GM18517 (cell line): ENCODE data around the gene APOH.

Experiments used
- ATAC-seq: cut with Tn5 transposase; IDR thresholded peaks from one replicate; pipeline ENCODE4 v1.9.1; 2021; ENCODE audit warnings: mild to moderate bottlenecking, moderate library complexity; ENCODE audit not compliant: unreplicated experiment

The APOH gene

DNA sequence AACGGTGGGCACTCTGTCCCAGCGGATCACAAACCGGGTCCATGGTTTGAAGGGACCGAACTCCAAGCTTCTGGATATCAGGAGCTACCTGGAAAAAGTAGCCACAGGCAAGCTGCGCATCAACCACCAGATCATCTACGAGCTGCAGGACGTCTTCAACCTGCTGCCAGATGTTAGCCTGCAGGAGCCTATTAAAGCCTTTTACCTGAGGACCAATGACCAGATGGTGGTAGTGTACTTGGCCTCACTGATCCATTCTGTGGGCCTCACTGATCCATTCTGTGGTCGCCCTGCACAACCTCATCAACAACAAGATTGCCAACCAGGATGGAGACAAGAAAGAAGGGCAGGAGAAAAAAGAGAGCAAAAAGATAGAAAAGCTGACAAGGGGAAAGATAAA, 31.0 kb downstream of the APOH start:
- ATAC-seq = no peak

DNA sequence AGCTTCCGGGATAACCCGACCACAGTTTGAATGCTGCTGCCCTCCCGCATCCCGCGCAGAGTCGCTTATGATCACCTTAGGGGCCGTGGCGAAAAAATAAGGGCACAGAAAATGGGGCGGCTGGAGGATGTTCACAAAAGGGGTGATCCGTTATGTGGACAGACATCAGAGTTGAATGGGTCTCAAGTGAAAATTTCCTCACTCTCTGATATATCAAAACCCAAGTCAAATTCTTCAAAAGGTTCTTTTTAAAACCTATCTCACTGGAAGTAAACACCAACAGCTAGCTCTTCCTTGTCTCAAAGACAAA, 36.9 kb downstream of the APOH start:
- ATAC-seq = no peak

DNA sequence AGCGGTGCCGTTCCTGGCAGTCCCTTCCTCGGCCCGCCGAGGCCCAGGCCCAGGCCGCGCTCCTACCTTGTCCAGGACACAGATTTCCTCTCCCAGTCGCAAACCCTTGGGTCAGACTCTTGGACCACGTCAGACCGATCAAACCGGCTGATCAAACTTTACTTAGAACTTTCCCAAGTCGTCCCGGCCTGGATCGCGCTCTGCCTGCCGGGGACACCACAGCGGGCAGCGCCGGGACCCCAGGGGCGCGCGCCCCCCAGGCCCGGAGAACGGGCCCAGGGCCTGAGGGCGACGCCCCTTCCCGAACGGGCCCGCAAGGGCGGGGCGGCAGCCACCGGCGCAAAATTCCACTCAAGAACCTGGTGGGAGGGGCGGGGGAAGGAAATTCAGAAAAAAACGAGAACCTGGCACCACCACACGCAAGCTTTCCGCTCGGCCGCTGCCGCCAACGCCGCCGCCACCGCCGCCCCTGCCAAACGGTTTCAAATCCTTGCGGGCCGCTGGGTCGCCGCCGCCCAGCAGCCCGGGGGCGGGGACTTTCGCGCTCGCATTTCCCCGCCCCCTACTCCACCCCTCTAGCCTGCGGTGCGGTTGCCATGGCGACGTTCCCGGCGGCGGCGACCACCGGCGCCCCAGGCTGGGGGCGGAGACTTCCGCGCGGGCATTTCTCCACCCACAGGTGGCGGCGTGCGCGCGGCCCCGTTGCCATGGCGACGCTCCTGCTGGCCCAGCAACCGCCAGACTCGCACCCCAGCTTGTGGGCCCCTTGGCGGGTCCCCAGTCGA, 37.4 kb downstream of the APOH start, which contains the start of gene CEP112:
Gene CEP112, minus strand, starts transcription at position 541 of the 785 bp plus-strand sequence.
- ATAC-seq = no peak

DNA sequence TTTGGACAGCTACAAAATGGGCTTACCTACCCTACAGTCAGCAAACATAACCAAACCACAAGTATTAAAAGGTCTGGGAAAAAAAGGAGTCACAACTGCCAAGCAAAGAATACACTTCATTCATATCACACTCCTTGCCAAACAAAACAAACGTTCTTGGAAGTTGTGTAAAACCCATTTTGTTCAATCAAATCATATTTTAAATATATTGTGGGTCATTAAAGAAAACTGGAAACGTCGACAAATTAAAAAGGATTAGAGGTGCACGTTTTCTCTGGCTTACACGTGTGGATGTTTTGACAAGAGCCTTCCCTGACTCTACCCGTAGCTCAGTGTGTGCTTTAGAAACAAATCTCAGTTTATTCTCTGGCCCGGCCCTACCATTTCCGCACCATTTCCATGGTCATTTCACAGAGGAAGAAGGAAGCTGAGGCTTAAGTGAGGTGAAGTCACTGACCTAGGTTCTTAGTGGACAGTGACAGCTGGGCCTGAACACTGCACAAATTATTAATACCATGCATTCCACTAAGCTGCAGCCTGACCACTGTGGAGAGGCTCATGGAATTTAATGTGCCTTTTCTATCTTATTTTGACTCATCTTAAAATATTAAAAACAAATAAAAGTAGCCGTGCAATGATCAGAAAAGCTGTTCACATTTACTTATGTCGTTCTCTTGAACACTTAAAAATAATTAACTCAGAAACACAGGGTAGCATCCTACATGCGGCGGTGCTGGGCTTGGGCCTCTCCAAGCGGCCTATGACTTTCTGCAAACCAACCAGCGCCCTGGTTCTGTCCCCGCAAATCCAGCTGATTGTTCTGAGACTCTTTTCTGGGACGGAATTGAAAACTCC, 38.2 kb downstream of the APOH start:
- no peak for ATAC-seq

DNA sequence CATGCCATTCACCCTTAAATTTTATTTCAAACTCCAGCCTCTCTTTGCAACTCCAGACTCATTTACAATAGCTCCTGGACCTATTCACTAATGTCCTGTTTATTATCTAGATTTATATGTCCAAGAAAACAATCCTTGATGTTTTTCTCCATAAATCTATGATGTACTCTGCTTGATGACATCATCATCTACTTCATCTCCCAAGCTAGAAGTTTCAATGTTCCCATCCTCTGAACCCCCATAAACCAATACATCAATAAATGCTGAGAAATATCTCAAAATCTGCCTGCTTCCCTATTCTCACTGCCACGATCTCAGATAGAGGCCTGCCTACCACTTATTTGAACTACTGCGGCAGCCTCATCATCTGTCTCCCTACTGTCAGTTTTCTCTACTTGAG, 41.5 kb downstream of the APOH start:
- no peak for ATAC-seq

DNA sequence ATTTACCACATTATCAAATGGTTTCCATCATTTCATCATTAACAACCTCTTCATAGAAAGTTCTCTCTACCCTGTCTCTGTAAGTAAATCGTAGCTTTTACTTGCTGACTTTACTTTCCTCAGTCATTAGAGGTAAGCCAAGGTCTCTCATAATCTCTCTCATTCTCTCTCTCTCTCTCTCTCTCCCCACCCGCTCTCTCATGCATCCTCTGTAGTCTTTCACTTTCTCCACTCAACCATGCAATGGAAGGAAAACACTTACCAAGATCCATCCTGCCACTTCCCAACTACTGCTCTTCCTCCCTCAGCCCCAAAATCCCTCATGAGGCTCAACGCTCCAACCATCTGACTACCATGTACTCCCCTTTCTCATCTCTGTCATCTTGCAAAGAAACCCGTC, 43.4 kb downstream of the APOH start:
- no peak for ATAC-seq

DNA sequence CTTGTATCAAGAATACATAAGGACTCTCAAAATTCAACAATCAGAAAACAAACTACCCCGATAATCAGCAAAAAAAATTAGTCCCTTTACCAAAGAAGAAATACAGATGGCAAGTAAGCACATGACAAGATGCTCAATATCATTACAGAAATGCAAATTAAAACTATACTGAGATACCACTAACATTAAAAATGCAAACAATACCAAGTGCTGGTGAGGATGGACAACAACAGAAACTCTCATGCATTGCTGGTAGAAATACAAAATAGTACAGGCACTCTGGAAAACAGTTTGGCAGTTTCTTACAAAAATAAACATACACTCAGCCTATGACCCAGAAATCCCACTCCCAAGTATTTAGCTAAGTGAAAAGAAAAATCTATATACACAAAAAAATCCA, 44.8 kb downstream of the APOH start:
- ATAC-seq = no peak

DNA sequence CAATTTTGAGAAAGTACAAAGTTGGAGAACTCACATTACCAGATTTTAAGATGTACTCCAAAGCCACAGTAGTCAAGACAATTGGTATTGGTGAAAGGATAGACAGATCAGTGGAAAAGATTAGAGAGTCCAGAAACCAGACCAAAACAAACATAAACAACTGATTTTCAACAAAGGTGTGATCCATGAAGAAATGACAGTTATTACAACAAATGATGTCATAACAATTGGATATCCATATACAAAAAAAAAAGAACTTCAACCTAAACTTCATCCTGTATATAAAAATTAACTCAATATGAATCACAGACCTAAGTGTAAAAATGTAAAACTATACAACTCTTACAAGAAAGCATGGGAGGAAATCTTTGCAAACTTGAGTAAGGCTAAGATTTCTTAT, 45.7 kb downstream of the APOH start:
- ATAC-seq = no peak

DNA sequence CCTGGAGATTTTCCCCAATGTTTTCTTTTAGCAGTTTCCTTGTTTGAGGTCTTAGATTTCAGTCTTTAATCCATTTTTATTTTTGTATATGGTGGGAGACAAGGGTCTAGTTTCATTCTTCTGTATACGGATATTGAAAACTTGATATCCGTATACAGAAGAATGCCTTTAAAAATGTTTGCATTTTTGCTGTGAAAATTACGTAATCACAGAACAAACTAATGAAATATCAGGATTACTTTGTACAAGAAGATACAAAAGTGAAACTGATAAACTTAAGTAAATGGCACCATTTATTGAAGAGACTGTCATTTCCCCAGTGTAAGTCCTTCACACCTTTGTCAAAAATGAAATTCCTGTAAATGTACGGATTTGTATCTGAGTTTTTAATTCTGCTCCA, 50.6 kb downstream of the APOH start:
- no peak for ATAC-seq

DNA sequence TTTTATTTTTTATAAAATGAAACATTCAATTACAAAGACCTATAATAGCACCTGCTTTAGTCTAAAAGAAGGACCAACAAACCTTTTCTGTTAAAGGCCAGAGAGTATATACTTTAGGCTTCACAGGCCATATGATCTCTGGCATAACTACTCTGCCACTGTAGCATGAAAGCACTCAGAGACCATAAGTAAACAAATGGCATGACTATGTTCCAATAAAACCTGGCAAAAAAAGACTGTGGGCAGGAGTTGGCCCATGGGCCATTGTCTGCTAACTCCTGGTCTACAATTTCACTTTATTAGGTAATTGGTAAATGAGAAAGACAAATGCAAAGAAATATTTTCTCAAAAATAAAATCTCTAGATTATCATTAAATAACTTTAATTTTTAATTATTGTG, 52.2 kb downstream of the APOH start:
- no peak for ATAC-seq

DNA sequence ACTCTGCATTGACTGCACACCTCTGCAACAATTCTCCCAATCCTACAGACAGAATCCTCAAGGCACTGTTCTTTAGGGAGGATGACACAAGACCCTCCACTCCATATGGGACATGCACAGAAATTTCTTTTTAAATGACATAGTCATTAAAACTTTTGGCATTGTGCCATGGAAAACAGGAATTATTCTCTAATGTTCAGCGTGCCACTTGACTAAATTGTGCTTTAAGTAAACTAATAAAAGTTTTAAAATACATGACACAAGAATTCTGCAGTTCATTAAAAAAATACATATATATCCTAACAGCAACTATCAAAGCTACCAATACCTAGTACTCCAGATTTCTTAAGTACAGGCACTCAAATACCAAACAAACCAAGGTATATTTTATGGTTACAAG, 53.3 kb downstream of the APOH start:
- ATAC-seq = no peak

DNA sequence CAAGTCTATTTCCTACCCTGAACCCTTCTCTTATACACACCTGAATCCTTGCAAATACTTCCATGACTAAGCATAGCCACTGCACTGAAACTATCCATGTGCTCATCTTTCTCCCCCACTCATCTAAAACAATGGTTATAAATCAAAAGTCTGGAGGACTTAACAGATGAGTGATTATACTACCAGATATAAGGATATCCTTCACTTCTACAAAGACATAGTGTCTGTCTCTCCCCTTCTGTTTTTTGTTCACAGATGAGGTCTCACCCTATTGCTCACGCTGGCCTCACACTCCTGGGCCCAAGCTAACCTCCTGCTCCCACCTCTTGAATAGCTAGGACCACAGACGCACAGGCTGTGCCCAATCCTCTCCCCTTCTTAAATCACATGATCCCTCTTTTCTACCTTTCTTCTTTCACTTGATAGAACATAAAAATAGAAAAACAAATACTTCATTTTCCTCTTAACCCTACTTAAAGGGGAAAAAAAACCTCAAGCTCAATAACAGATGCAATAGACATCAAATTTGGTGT, 56.5 kb downstream of the APOH start:
- ATAC-seq = no peak

DNA sequence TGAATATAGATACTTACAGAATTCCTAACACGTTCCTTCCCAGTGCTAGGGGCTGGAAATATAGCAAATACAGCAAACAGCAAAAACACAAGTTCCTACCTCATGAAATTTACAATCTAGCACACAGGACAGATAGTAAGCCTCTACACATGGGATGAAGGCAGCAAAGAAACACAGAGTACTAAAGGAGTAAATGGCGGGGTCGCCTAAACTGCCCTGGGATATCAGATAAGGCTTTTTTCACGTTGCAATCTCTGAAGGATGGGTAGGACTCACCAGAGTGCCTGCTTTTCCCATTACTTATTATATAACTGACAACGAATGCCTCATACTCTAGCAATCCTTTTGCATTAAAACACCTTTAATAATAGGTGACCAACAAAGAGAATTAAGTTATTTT, 57.1 kb downstream of the APOH start:
- no peak for ATAC-seq

DNA sequence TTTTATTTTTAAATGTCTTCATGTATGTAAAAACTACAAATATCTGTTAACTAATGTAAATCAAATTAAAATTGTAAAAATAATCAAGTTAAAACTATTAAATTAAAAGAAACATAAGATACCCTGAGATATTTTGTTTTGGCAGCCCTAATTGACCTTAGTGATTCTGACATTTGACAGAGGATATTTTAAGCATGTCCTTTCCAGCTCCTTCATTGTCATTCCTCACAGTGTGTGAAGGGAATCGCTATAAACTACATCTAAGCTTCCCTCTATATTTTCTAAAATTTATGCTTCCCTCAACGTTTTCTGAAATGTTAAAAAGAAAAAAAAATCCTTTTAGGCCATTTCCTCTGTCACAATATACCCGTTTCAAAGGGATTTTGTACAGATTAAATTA, 57.5 kb downstream of the APOH start:
- ATAC-seq = no peak

DNA sequence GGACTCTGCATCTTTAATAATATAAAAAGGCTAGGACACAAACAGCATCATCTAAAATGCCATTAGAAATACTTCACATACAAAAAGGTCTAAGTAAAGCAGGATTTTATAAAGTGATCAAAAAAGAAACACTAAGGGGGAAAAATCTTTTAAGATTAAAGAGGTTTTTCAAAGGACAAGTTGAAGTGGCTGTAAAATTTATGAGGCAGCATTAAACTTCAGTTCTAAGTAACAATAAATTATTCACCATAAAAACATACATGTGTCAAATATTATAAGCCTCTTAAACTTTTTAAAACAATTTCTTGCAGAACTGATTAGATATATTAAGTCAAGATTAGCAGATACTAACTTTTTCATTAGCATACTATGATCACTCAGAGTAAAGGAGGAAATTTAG, 58.0 kb downstream of the APOH start:
- ATAC-seq = no peak

DNA sequence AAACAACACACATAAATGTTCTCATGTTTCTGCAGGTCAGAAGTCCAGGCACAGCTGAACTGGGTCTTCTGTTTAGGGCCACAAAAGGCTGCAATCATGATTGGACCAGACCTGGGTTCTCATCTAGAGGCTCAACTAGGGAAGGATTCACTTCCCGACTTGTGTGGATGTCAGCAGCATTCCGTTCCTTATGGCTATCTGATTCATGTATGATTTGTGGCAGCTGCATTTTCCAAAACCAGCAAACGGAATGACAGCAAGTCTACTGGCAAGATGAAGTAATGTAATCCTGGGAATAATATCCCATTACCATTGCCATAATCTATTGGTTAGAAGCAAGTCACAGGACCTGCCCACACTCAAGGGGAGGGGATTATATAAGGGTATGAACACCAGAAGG, 59.4 kb downstream of the APOH start:
- no peak for ATAC-seq

DNA sequence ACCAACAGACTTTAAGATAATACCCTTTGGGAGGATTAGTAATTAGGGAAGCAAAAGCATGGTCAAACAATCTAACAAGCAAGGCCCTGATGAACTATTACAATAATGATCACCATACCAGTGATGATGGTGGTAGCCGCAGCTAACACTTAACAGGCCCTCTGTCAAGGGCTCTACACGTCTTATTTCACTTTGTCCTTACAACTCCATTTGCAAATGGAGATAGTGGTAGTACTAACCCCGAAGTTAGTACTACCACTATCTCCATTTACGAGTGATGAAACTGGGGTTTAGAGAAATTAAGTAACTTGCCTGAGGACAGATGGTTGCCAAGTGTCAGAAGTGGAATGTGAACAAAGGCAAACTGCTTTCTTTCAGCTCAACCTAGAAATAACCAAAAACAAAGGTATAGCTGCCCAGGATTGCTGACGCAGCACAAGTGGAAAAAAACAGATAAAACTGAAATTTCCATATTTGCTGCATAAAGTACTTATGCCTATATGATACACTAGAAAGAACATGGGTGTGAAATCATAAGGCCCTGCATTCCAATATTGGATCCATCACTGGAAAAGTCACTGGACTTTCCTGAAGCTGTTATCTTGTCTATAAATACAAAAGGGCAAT, 61.9 kb downstream of the APOH start:
- no peak for ATAC-seq

DNA sequence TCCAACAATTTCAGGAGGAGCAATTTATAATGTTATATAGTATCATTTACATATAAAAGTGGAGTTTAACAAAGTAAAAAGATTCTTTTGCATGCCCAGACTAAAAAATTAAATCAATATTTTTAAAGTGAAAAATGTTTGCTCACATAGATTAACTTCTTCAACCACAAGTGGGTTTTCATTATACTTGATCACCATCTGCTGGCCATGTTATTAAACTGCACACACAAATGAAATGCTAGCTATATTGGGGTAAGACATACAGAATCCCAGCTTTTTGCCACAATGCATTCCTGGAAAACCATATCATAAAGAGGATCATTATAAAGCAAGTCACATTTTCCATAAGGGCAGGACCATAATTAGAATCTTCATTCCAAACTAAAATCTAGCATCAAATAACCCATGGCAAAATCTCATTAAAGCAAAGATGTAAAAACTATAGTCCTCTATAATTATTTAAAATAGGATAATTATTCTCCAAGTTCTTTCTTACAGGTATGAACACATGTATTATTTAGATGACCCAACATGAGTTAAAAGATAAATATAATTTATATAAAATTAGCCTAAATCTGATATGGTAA, 63.6 kb downstream of the APOH start:
- ATAC-seq = no peak
